ENCODE results near the gene GIGYF2. TPM values are rescaled to one million over a fixed set of nuclear protein-coding genes. Genes with fewer than 3 reads are reported as not detected.

Gene GIGYF2
- polyA plus RNA-seq, 1 donor (not counting 4 experiments of a cell fraction or from before 2014, with no cell fraction given): 35.5 TPM

GRCh38 chr2:232757905-232758304, 60.8 kb downstream of the GIGYF2 start:
- no peak overlapping the region for H3K27ac ChIP-seq (ENCODE audit: control insufficient read depth, insufficient read depth, low read length)
- DNase-seq (ENCODE audit: low read depth, low spot score) (no peak), FAIRE-seq (no peak)
- H3K9me1 ChIP-seq (ENCODE audit: control insufficient read depth, extremely low read depth, insufficient read depth, low read length): no peaks in the 10 kb centered on the region
- H3K4me2 ChIP-seq (ENCODE audit: control insufficient read depth, extremely low read depth, insufficient read depth, low read depth, low read length): no peak overlapping the region
- dilution Hi-C loops (cut with MboI; ENCODE audit: extremely low pct_ligation_motif_present, low sequenced_read_pairs): no loop called here
- H3K36me3 ChIP-seq (ENCODE audit: control insufficient read depth in 2 of 2, extremely low read depth in 1 of 2, insufficient read depth in 2 of 2, low read length in 2 of 2): peaks cover 1 to 6% of the 10 kb centered on the region in 2 experiments
- H3K9me3 ChIP-seq (ENCODE audit: control insufficient read depth, low read depth, low read length): no peaks in the 10 kb centered on the region
- H3K9ac ChIP-seq (ENCODE audit: control insufficient read depth, extremely low read depth, insufficient read depth, low read length): no peak overlapping the region
- no peaks in the 10 kb centered on the region for H3K4me1 ChIP-seq (ENCODE audit: control insufficient read depth, extremely low read depth, insufficient read depth, low read length)
- H3K27me3 ChIP-seq (ENCODE audit: control insufficient read depth, extremely low read depth, insufficient read depth, low read length): no peaks in the 10 kb centered on the region
- no peak overlapping the region for H2AFZ ChIP-seq (ENCODE audit: control insufficient read depth, low read length)
- H3K79me2 ChIP-seq (ENCODE audit: control insufficient read depth, insufficient read depth, low read length): no peaks in the 10 kb centered on the region
- H4K20me1 ChIP-seq (ENCODE audit: control insufficient read depth, extremely low read depth, insufficient read depth, low read length): no peaks in the 10 kb centered on the region
- no peak overlapping the region for H3K4me3 ChIP-seq (ENCODE audit: control insufficient read depth in 2 of 3, extremely low read depth in 1 of 3, insufficient read depth in 2 of 3, low read depth in 1 of 3, low read length in 3 of 3)
- TF ChIP-seq EZH2 (IDR thresholded peaks at IDR 0.05; ENCODE audit: low read length) (no peak), CTCF (optimal IDR thresholded peaks at IDR 0.05 in 1 of 3, IDR thresholded peaks at IDR 0.05 in 1 of 3, conservative IDR thresholded peaks at IDR 0.05 in 1 of 3; ENCODE audit: extremely low read depth in 1 of 3, insufficient read depth in 2 of 3, low read length in 3 of 3) (no peak)

GRCh38 chr2:232761301-232761907, 64.3 kb downstream of the GIGYF2 start:
- H3K9me1 ChIP-seq (ENCODE audit: control insufficient read depth, extremely low read depth, insufficient read depth, low read length): no peaks in the 10 kb centered on the region
- dilution Hi-C loops (cut with MboI; ENCODE audit: extremely low pct_ligation_motif_present, low sequenced_read_pairs): no loop called here
- no peaks in the 10 kb centered on the region for H3K4me1 ChIP-seq (ENCODE audit: control insufficient read depth, extremely low read depth, insufficient read depth, low read length)
- H3K4me2 ChIP-seq (ENCODE audit: control insufficient read depth, extremely low read depth, insufficient read depth, low read depth, low read length): no peak overlapping the region
- DNase-seq (ENCODE audit: low read depth, low spot score) (no peak), FAIRE-seq (no peak)
- H3K9me3 ChIP-seq (ENCODE audit: control insufficient read depth, low read depth, low read length): no peaks in the 10 kb centered on the region
- TF ChIP-seq CTCF (optimal IDR thresholded peaks at IDR 0.05 in 1 of 3, IDR thresholded peaks at IDR 0.05 in 1 of 3, conservative IDR thresholded peaks at IDR 0.05 in 1 of 3; ENCODE audit: extremely low read depth in 1 of 3, insufficient read depth in 2 of 3, low read length in 3 of 3) (peak; percentile 15 to 61 (median 46)), EZH2 (IDR thresholded peaks at IDR 0.05; ENCODE audit: low read length) (no peak)
- no peak overlapping the region for H3K4me3 ChIP-seq (ENCODE audit: control insufficient read depth in 2 of 3, extremely low read depth in 1 of 3, insufficient read depth in 2 of 3, low read depth in 1 of 3, low read length in 3 of 3)
- no peak overlapping the region for H3K27ac ChIP-seq (ENCODE audit: control insufficient read depth, insufficient read depth, low read length)
- H3K9ac ChIP-seq (ENCODE audit: control insufficient read depth, extremely low read depth, insufficient read depth, low read length): no peak overlapping the region
- no peaks in the 10 kb centered on the region for H3K27me3 ChIP-seq (ENCODE audit: control insufficient read depth, extremely low read depth, insufficient read depth, low read length)
- peaks cover 7 to 10% of the 10 kb centered on the region in 2 experiments for H3K36me3 ChIP-seq (ENCODE audit: control insufficient read depth in 2 of 2, extremely low read depth in 1 of 2, insufficient read depth in 2 of 2, low read length in 2 of 2)
- no peak overlapping the region for H2AFZ ChIP-seq (ENCODE audit: control insufficient read depth, low read length)
- no peaks in the 10 kb centered on the region for H4K20me1 ChIP-seq (ENCODE audit: control insufficient read depth, extremely low read depth, insufficient read depth, low read length)
- H3K79me2 ChIP-seq (ENCODE audit: control insufficient read depth, insufficient read depth, low read length): no peaks in the 10 kb centered on the region
